SK-N-SH (cell line): ENCODE data around the gene GPR162. TPM values are rescaled to one million over a fixed set of nuclear protein-coding genes. Genes with fewer than 3 reads are reported as not detected.

Source experiments
- CTCF ChIA-PET: fragments of 300-600, 350-600 bp; formaldehyde crosslinking; extraction: SDS; loops from one replicate; lab custom pipeline; 2021; lab: Yijun Ruan, JAX
- POLR2A ChIA-PET: fragments of 350-600 bp; sonication (Branson Sonifier 250); formaldehyde crosslinking; extraction: SDS; loops from one replicate; lab custom pipeline; 2020; ENCODE audit warnings: antibody characterized with exemption, inconsistent platforms; lab: Yijun Ruan, JAX
- DNase-seq: peaks from one replicate; pipeline ENCODE4 v3.0.0; 2012
- H2AFZ ChIP-seq: fragments of 200-600 bp; sonication (generic); 2 replicates; pipeline ENCODE4 v1.8.1; 2016; ENCODE audit warnings: antibody characterized with exemption, mild to moderate bottlenecking, low read depth
- H3F3A ChIP-seq: fragments of 200-600 bp; sonication (generic); replicated peaks from 2 replicates; pipeline ENCODE3; 2016; ENCODE audit warnings: antibody characterized with exemption, mild to moderate bottlenecking; ENCODE audit not compliant: insufficient read depth
- H3K27ac ChIP-seq, 2 experiments: fragments of 200-500 bp in 1 of 2; fragments of 200-600 bp in 1 of 2; sonication (Bioruptor generic) in 1 of 2; sonication (generic), shearing (Covaris generic) in 1 of 2; 2 replicates each; pipeline versions ENCODE4 v1.5.1 to v1.6.1; 2014 to 2016; ENCODE audit warnings: low read depth in 2 of 2, inconsistent platforms in 1 of 2, low read length in 1 of 2, mild to moderate bottlenecking in 1 of 2, mixed read lengths in 1 of 2
- H3K27me3 ChIP-seq: fragments of 200-600 bp; sonication (generic), shearing (Covaris generic); 2 replicates; pipeline ENCODE4 v1.6.1; 2016; ENCODE audit warnings: mixed run types; ENCODE audit not compliant: insufficient read depth
- H3K36me3 ChIP-seq, 2 experiments: fragments of 200-500 bp in 1 of 2; fragments of 200-600 bp in 1 of 2; sonication (Bioruptor generic) in 1 of 2; sonication (generic) in 1 of 2; replicated peaks in 1 of 2; 2 replicates each; pipeline versions ENCODE3 to v1.5.1; 2014 to 2016; ENCODE audit warnings: low read length in 1 of 2, mild to moderate bottlenecking in 1 of 2; ENCODE audit not compliant: insufficient read depth in 2 of 2, control insufficient read depth in 1 of 2
- H3K4me1 ChIP-seq, 2 experiments: fragments of 200-500 bp in 1 of 2; fragments of 200-600 bp in 1 of 2; sonication (Bioruptor generic) in 1 of 2; sonication (generic), shearing (Covaris generic) in 1 of 2; 2 replicates each; pipeline versions ENCODE4 v1.5.1 to v1.6.1; 2014 to 2016; ENCODE audit warnings: low read depth in 1 of 2, low read length in 1 of 2, mixed run types in 1 of 2; ENCODE audit not compliant: insufficient read depth in 2 of 2, control insufficient read depth in 1 of 2
- H3K4me2 ChIP-seq: fragments of 200-600 bp; sonication (generic), shearing (Covaris generic); 2 replicates; pipeline ENCODE4 v1.6.1; 2017; ENCODE audit warnings: mixed run types
- H3K4me3 ChIP-seq, 2 experiments: fragments of 200-500 bp in 1 of 2; fragments of 200-600 bp in 1 of 2; sonication (Bioruptor generic) in 1 of 2; sonication (generic), shearing (Covaris generic) in 1 of 2; 2 replicates each; pipeline versions ENCODE4 v1.5.1 to v1.8.1; 2014 to 2016; ENCODE audit warnings: low read depth in 2 of 2, inconsistent platforms in 1 of 2, low read length in 1 of 2, mild to moderate bottlenecking in 1 of 2, mixed read lengths in 1 of 2, moderate library complexity in 1 of 2
- H3K79me2 ChIP-seq: fragments of 200-600 bp; sonication (generic); 2 replicates; pipeline ENCODE4 v1.8.1; 2017; ENCODE audit warnings: mild to moderate bottlenecking; ENCODE audit not compliant: insufficient read depth
- H3K9ac ChIP-seq: fragments of 200-600 bp; sonication (generic); 2 replicates; pipeline ENCODE4 v1.6.1; 2017; ENCODE audit warnings: mixed run types
- H3K9me2 ChIP-seq: fragments of 200-600 bp; sonication (generic); 2 replicates; pipeline ENCODE4 v1.6.1; 2017; ENCODE audit warnings: mixed run types
- H3K9me3 ChIP-seq: fragments of 200-600 bp; sonication (generic); 2 replicates; pipeline ENCODE4 v1.6.1; 2017; ENCODE audit warnings: mixed run types, mild to moderate bottlenecking, moderate library complexity
- H4K20me1 ChIP-seq: fragments of 200-600 bp; sonication (generic); 2 replicates; pipeline ENCODE4 v1.6.1; 2017; ENCODE audit warnings: mild to moderate bottlenecking, mixed run types; ENCODE audit not compliant: insufficient read depth
- CTCF ChIP-seq: fragments of 200-600 bp; sonication (generic); IDR thresholded peaks from 2 replicates; pipeline ENCODE4 v1.6.1; 2017; ENCODE audit warnings: antibody characterized with exemption, mild to moderate bottlenecking, moderate library complexity
- EP300 ChIP-seq, 2 experiments: IDR thresholded peaks; 2 replicates each; pipeline versions ENCODE4 v1.4.0 to v1.6.1; 2012; ENCODE audit warnings: borderline replicate concordance in 1 of 2, low read depth in 1 of 2, low read length in 1 of 2
- GABPA ChIP-seq: IDR thresholded peaks from 2 replicates; pipeline ENCODE4 v1.4.0; 2012; ENCODE audit warnings: low read depth, mild to moderate bottlenecking
- IRF3 ChIP-seq: fragments of 150-350 bp; IDR thresholded peaks from 2 replicates; pipeline ENCODE4 v1.6.1; 2016; ENCODE audit warnings: mild to moderate bottlenecking, low read depth, low read length
- MEF2A ChIP-seq: IDR thresholded peaks from 2 replicates; pipeline ENCODE4 v1.4.0; 2012; ENCODE audit warnings: low read depth, borderline replicate concordance
- NFIC ChIP-seq: IDR thresholded peaks from 2 replicates; pipeline ENCODE4 v1.4.0; 2012; ENCODE audit warnings: borderline replicate concordance
- RFX5 ChIP-seq: IDR thresholded peaks from 2 replicates; pipeline ENCODE4 v1.6.1; 2012; ENCODE audit warnings: mild to moderate bottlenecking, improper control_type of control experiment, low read length
- SMC3 ChIP-seq: IDR thresholded peaks from 2 replicates; pipeline ENCODE4 v1.6.1; 2012; ENCODE audit warnings: low read depth, low read length, improper control_type of control experiment
- TAF1 ChIP-seq: IDR thresholded peaks from 2 replicates; pipeline ENCODE4 v1.6.1; 2012; ENCODE audit warnings: low read depth, mild to moderate bottlenecking, low read length, moderate library complexity, borderline replicate concordance
- TCF12 ChIP-seq: IDR thresholded peaks from 2 replicates; pipeline ENCODE4 v1.4.0; 2012
- YY1 ChIP-seq: IDR thresholded peaks from 2 replicates; pipeline ENCODE4 v1.4.0; 2012; ENCODE audit warnings: low read depth, mild to moderate bottlenecking
- WGBS: methylation state at CpG from one replicate; pipeline ENCODE4 v1.1.6; 2017; ENCODE audit warnings: low lambda C conversion rate; 5-methylcytosine and 5-hydroxymethylcytosine counted together
- polyA plus RNA-seq, 3 experiments: library from polyadenylated mRNA; depleted of rRNA; stranded (reverse); fragments of >200 nt; gene quantifications; 2 replicates each; pipeline ENCODE4 v1.2.3, GENCODE V29; 2012

GPR162 gene
- polyA plus RNA-seq, 1 of the 3 experiments (the other 2 are of a cell fraction) = 18.6 TPM

- H3K36me3 ChIP-seq = no peaks in the 10 kb centered on the region
- no peak for TF ChIP-seq EP300 (IDR thresholded peaks at IDR 0.05; ENCODE audit: borderline replicate concordance in 1 of 2, low read depth in 1 of 2, low read length in 1 of 2)
- TF ChIP-seq GABPA = no peak
- TF ChIP-seq, all 33 proteins: peak for 0
- Histone ChIP-seq H4K20me1 (no peaks in the 10 kb centered on the region), H3K4me2 (no peak within 1 kb of the TSS), H3K9me2 (no peaks in the 10 kb centered on the region), H2AFZ (no peak within 1 kb of the TSS), H3K4me3 (no peak within 1 kb of the TSS), H3K27me3 (no peaks in the 10 kb centered on the region), H3K4me1 (peaks cover 0 to 9% of the 10 kb centered on the region in 2 experiments; a peak in 1 of 4 replicates), H3K79me2 (no peaks in the 10 kb centered on the region), H3K9ac (no peak within 1 kb of the TSS), H3F3A (no peaks in the 10 kb centered on the region), H3K9me3 (no peaks in the 10 kb centered on the region), H3K27ac (no peak within 1 kb of the TSS)
- POLR2A ChIA-PET = no interaction called here
- WGBS = 72% methylated on average over 15 of the region's 18 CpGs
- CTCF ChIA-PET = interaction anchor here (0.7 to 2.2 kb wide), 7 partner anchors 9 to 36 kb away, joined by 3 to 6 read pairs (median 4); partner anchors contain the start of genes MLF2 and PTMS
- DNase-seq = no peak
Measured at GRCh38 chr12:6788972-6789924, 32.4 kb upstream of the GPR162 start, which contains the start of gene CD4. Gene CD4, plus strand, starts transcription at chr12:6789528. Its CDS starts 10,611 bp downstream, at chr12:6800139.

- ChIA-PET POLR2A (no interaction called here), CTCF (interaction anchor here (0.6 to 3.4 kb wide), 5 partner anchors 12 to 440 kb away, joined by 3 to 17 read pairs (median 3); partner anchors contain the start of genes MLF2 and PTMS)
- Histone ChIP-seq H2AFZ (no peak overlapping the region), H3K4me3 (no peak overlapping the region), H3K36me3 (no peaks in the 10 kb centered on the region), H3K9me2 (no peaks in the 10 kb centered on the region), H3K9me3 (no peaks in the 10 kb centered on the region), H3K27ac (no peak overlapping the region), H3K4me2 (no peak overlapping the region), H3F3A (no peaks in the 10 kb centered on the region), H3K9ac (no peak overlapping the region), H3K27me3 (no peaks in the 10 kb centered on the region), H3K79me2 (no peaks in the 10 kb centered on the region), H3K4me1 (peaks cover 0 to 9% of the 10 kb centered on the region in 2 experiments; a peak in 1 of 4 replicates), H4K20me1 (no peaks in the 10 kb centered on the region)
- TF ChIP-seq YY1 = no peak
- no peak for TF ChIP-seq MEF2A
- no peak for TF ChIP-seq SMC3
- no peak for TF ChIP-seq RFX5
- TF ChIP-seq EP300 (IDR thresholded peaks at IDR 0.05; ENCODE audit: borderline replicate concordance in 1 of 2, low read depth in 1 of 2, low read length in 1 of 2) = no peak
- no peak for TF ChIP-seq CTCF
- TF ChIP-seq TAF1 = no peak
- no peak for TF ChIP-seq TCF12
- no peak for TF ChIP-seq IRF3
- no peak for TF ChIP-seq NFIC
- TF ChIP-seq GABPA = no peak
- no peak for DNase-seq
- 88% methylated on average over 10 of the region's 12 CpGs for WGBS
Measured at GRCh38 chr12:6790496-6791150, 31.0 kb upstream of the GPR162 start.
